Measurements from ENCODE around the gene POPDC2.

POPDC2 gene

DNA sequence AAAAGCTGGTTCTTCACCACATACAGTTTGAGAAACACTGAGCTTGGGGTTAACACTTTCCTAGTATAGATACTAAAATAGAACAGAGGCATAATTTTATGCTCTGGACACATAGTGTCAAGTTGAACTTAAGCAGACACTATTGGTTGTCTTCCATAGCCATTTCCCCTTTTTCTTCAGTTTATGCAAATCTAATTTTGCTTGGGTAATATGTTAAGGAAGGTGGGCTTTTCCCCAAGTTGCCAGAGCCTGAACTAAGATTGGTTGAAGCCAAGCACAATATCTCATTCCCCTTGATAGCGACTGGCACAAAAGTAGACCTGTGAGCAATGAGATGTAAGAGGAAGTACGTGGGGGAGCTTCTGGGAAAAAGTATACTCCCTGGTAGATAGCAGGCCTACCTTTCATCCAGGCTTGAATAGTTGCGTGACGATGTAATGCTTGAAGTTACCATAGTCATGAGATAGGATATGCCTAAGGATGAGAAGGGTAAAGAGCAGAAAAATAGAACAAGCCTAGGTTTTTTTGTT, 4.5 kb upstream of the POPDC2 start:
- Histone ChIP-seq H3K27me3 (ENCODE audit: insufficient read depth, low read depth) (no peaks in the 10 kb centered on the region), H3K4me1 (ENCODE audit: low read depth, poor library complexity, severe bottlenecking) (peaks cover 10% of the 10 kb centered on the region), H4K20me1 (ENCODE audit: insufficient read depth) (no peaks in the 10 kb centered on the region), H3K4me2 (no peak overlapping the region), H2AFZ (ENCODE audit: low read depth) (no peak overlapping the region), H3K9ac (no peak overlapping the region), H3K4me3 (IDR thresholded peaks at IDR 0.05; ENCODE audit: insufficient read depth, low read depth, low read length) (no peak overlapping the region), H3K79me2 (ENCODE audit: insufficient read depth, low read depth) (no peaks in the 10 kb centered on the region), H3K27ac (no peak overlapping the region), H3K36me3 (ENCODE audit: insufficient read depth) (no peaks in the 10 kb centered on the region)
- TF ChIP-seq, protein P1, sequence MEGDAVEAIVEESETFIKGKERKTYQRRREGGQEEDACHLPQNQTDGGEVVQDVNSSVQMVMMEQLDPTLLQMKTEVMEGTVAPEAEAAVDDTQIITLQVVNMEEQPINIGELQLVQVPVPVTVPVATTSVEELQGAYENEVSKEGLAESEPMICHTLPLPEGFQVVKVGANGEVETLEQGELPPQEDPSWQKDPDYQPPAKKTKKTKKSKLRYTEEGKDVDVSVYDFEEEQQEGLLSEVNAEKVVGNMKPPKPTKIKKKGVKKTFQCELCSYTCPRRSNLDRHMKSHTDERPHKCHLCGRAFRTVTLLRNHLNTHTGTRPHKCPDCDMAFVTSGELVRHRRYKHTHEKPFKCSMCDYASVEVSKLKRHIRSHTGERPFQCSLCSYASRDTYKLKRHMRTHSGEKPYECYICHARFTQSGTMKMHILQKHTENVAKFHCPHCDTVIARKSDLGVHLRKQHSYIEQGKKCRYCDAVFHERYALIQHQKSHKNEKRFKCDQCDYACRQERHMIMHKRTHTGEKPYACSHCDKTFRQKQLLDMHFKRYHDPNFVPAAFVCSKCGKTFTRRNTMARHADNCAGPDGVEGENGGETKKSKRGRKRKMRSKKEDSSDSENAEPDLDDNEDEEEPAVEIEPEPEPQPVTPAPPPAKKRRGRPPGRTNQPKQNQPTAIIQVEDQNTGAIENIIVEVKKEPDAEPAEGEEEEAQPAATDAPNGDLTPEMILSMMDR (conservative IDR thresholded peaks at IDR 0.05; ENCODE audit: low read depth, low read length) = no peak

GRCh38 chr3:119664370-119664769, 4.0 kb upstream of the POPDC2 start:
- Histone ChIP-seq H3K4me1 (ENCODE audit: low read depth, poor library complexity, severe bottlenecking) (peaks cover 10% of the 10 kb centered on the region), H3K27me3 (ENCODE audit: insufficient read depth, low read depth) (no peaks in the 10 kb centered on the region), H3K36me3 (ENCODE audit: insufficient read depth) (no peaks in the 10 kb centered on the region), H4K20me1 (ENCODE audit: insufficient read depth) (no peaks in the 10 kb centered on the region), H3K79me2 (ENCODE audit: insufficient read depth, low read depth) (no peaks in the 10 kb centered on the region), H2AFZ (ENCODE audit: low read depth) (no peak overlapping the region), H3K9ac (no peak overlapping the region), H3K4me2 (no peak overlapping the region), H3K27ac (no peak overlapping the region), H3K4me3 (IDR thresholded peaks at IDR 0.05; ENCODE audit: insufficient read depth, low read depth, low read length) (no peak overlapping the region)
- TF ChIP-seq, protein P1 (conservative IDR thresholded peaks at IDR 0.05; ENCODE audit: low read depth, low read length) = no peak

DNA sequence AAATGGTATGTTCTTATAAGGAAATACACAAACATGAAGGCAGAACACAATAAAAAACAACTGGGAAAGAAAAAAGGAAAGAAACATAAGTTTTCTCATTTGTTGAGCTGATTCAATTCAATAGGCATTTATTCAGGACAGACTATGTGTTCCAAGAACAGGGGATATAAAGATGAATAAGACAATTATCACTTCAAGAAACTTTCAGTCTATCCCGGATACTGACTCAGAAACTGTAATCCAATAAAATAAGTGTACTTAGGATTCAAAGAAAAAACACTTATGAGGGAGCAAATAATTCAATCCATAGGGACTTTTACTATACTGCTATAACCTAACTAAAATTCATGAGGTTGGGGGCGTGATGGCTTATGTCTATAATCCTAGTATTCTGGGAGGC, 3.5 kb upstream of the POPDC2 start:
- Histone ChIP-seq H3K4me2 (no peak overlapping the region), H3K79me2 (ENCODE audit: insufficient read depth, low read depth) (no peaks in the 10 kb centered on the region), H3K4me3 (IDR thresholded peaks at IDR 0.05; ENCODE audit: insufficient read depth, low read depth, low read length) (no peak overlapping the region), H4K20me1 (ENCODE audit: insufficient read depth) (no peaks in the 10 kb centered on the region), H3K4me1 (ENCODE audit: low read depth, poor library complexity, severe bottlenecking) (peaks cover 10% of the 10 kb centered on the region), H2AFZ (ENCODE audit: low read depth) (no peak overlapping the region), H3K9ac (no peak overlapping the region), H3K27ac (no peak overlapping the region), H3K36me3 (ENCODE audit: insufficient read depth) (no peaks in the 10 kb centered on the region), H3K27me3 (ENCODE audit: insufficient read depth, low read depth) (no peaks in the 10 kb centered on the region)
- TF ChIP-seq, protein P1 (conservative IDR thresholded peaks at IDR 0.05; ENCODE audit: low read depth, low read length) = no peak

GRCh38 chr3:119662604-119663373, 2.4 kb upstream of the POPDC2 start:
- TF ChIP-seq, protein P1 (conservative IDR thresholded peaks at IDR 0.05; ENCODE audit: low read depth, low read length) = no peak
- Histone ChIP-seq H4K20me1 (ENCODE audit: insufficient read depth) (no peaks in the 10 kb centered on the region), H3K9ac (no peak overlapping the region), H3K4me2 (no peak overlapping the region), H3K4me3 (IDR thresholded peaks at IDR 0.05; ENCODE audit: insufficient read depth, low read depth, low read length) (no peak overlapping the region), H2AFZ (ENCODE audit: low read depth) (no peak overlapping the region), H3K27me3 (ENCODE audit: insufficient read depth, low read depth) (no peaks in the 10 kb centered on the region), H3K79me2 (ENCODE audit: insufficient read depth, low read depth) (no peaks in the 10 kb centered on the region), H3K4me1 (ENCODE audit: low read depth, poor library complexity, severe bottlenecking) (peaks cover 10% of the 10 kb centered on the region), H3K27ac (no peak overlapping the region), H3K36me3 (ENCODE audit: insufficient read depth) (no peaks in the 10 kb centered on the region)
